CD1c-positive myeloid dendritic cell (primary cell): ENCODE measurements around the gene LPIN1.
"Not testable (repeated sequence)": the region's sequence is repeated elsewhere in the genome, so short reads cannot be mapped to it uniquely, and the experiment has no call there.

Experiments
- DNase-seq: peaks from one replicate; pipeline ENCODE4 v3.0.0-alpha.2; 2016; ENCODE audit errors: extremely low spot score

The LPIN1 gene

DNA sequence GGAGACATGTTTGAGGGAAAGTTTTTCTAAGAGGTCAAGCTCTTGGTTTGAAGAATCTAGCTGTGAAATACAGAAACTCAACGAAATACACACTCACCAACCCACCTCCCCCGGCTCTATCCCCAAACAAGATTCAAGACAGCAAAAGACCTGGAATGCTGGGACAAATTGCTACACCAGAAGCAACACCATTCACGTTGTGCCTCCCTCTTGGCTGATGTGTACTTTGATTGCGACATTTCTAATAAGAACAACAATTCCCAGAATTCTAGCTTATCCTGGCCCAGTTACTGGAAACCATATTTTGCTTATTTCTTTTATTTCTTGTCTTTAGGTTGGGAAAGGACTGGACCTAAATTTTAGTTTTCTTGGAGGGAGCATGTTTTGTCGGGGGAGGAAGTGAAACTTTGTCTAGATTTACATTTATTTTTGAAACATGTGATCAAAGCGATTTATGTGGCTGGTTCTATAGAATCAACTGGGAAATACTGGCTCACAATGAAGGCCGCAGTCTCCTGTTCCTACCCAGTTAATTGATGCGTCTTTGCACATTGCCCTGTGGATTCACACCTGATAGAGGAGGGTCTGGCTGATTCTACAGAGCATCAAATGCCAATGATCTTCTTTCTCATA, 29.6 kb upstream of the LPIN1 start:
- peak; percentile 47 for DNase-seq

DNA sequence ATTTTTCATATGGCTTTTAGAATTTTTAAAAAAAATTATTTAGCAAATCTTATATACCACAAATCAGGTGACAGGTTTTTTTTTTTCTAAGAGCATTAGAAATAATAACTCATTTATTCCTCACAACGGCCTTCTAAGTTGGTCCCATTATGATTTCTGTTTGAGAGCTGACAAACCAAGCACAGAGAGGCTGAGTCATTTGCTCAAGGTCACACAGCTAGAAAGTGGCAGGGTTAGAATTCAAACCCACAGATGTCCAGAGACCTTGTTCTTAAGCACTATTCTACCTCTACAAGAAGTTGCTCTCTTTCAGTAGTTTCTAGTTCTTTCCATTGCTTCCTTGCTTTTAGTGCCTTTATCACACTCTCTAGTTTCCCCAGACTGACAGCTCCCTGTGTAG, 28.8 kb upstream of the LPIN1 start:
- no peak for DNase-seq

DNA sequence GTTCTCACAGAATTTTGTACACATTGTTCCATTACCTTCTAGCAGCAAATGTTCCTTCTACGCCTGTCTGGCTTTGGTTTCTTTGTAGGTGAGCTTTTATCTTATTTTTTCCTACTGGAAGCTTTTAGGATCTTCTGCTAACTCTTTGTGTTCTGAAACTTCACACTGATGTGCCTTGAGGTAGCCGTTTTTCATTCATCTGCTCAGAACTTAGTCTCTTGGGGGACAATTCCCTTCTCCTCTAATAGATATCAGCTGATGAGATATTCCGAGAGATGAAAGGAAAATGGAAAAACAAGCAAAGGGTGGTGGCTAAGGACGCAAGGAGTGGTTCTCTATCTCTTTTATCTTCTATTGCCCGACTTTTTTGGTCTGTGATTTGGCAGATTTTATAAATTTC, 27.8 kb upstream of the LPIN1 start:
- no peak for DNase-seq

DNA sequence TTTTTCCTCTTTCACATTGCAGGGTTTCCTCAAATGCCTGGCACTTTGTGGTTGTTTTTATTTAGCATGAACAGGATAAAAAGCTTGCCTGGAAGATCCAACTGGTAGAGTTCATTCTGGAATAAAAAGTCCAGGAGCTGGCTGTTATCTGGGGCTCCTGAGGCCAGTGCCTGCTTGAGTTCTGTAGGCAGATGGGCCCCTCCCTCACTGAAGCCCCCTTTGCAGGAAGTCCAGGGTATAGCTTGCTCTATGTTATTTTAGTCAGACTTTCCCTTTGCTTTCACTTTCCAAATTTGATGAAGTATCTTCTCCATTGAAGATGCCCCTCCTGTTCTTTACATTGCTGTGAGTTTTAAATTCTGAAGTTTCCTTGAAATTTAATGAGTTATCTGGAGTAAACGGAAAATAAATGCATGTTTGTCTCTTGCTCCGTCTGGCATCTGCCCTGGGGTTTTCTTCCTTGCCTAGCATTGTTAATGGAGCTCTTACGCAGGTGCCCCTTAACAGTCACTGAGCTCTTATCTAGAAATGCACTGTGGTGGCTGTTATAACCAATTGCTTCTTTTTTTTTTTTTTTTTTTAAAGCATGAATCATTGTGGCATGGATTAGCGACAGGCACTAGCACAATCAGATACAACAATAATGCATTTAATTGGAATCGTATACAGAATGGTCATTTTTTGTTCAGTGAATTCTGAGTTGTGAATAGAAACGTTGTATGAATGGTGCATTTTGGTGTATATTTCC, 27.0 kb upstream of the LPIN1 start:
- DNase-seq: no peak

DNA sequence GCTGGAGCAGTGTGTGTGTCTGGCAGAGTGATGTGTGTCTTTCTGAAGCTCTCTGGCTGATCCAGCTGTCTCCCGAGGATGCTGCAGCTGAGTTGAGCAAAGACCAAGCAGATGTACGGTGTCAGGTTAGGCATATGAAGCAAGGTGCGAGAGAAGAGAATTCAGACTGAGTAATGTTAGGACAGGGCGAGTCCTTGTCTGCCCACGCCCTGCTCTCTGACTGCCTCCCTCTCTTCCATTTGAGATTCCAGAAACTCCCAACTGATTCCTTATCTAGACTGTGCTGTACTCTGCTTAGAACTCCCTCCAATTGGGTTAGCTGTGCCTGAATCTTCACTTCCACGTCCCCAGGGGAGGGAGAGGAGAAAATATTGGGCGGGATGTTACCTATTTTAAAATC, 25.7 kb upstream of the LPIN1 start:
- DNase-seq: no peak

DNA sequence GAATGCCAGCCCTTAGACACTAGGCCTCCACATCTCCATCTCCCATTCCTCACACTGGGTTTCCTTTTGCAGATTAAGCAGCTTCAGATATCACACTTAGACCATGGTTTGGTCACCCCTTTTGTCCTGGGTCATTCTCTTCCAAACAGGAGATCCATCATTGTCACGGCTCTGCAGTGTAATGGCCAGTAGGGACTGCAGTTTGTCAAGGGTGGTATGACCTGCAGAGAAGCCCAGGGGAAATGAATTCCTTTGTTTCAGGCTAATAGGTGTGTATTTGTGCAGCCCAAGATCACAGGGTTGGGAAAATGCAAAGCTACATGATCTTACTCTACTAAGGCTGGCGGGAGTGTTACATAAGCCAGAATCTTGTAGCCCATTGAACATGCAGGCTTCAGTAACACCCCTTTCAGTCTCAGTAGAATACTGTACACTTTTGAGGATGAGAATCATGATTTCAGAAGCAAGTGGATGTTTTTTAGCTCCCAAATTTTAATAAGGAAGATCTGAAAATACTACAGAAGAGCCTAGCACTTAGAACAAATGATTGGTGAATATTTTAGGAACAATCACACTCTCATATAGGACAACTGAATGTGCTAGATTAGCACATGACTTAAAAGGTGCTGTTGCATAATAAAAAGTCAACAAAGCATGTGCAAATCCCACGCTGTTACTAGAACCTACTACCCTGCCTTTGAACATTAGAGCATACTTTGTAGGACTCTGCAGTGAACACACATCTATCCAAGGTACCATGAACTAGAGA, 24.0 kb upstream of the LPIN1 start:
- no peak for DNase-seq

DNA sequence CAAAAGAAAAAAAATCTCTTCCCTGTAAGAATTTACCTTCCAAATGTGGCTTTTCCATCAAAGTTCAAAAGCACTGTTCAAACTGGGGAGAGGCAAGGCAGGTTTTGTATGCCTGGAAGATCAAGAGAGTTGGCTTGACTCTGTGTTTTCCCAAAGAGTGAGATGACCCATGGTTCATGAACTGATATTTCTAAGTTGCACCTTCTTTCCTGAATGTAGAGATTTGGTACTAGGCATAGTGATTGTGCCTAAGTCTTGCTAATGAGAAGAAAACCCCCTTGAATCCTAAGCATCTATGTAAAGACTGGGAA, 23.4 kb upstream of the LPIN1 start:
- DNase-seq: no peak

DNA sequence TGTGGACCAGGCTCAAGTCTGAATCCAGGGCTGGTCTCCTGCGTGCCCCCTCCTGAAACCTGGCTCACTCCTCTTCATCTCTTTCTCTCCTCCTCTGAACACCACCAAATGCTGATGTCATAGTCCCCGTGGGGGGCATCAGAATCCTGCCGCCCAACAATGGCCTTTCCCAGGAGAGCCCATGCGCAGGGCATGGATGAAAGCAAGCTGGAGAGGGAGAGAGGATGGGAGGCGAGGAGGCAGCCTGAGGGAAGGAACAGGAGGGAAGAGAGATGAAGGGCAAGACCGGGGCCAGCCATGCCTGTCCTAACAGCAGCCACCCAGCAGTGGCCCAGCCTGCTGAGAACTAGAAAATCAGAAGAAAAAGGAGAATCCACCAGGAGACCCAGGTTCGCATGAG, 22.3 kb upstream of the LPIN1 start:
- DNase-seq: no peak

DNA sequence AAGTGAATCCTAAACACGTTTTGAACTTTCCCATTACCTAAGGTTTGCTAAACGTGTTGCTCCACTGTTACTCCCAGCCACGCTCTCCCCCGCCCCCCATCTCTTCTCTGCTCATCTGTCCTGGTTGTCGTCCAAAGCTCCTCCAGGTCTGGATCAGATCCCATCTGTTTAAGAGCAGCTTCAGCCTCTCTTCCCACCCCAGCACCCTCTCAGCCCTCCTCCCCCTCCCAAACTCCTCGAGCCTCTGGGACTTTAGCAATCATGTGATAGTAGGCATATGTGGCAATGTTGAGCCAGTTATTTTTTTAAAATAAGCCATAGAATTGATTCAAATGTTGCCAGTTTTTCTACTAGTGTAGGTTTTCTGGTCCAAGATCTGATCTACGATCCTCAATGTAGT, 20.0 kb upstream of the LPIN1 start:
- no peak for DNase-seq

DNA sequence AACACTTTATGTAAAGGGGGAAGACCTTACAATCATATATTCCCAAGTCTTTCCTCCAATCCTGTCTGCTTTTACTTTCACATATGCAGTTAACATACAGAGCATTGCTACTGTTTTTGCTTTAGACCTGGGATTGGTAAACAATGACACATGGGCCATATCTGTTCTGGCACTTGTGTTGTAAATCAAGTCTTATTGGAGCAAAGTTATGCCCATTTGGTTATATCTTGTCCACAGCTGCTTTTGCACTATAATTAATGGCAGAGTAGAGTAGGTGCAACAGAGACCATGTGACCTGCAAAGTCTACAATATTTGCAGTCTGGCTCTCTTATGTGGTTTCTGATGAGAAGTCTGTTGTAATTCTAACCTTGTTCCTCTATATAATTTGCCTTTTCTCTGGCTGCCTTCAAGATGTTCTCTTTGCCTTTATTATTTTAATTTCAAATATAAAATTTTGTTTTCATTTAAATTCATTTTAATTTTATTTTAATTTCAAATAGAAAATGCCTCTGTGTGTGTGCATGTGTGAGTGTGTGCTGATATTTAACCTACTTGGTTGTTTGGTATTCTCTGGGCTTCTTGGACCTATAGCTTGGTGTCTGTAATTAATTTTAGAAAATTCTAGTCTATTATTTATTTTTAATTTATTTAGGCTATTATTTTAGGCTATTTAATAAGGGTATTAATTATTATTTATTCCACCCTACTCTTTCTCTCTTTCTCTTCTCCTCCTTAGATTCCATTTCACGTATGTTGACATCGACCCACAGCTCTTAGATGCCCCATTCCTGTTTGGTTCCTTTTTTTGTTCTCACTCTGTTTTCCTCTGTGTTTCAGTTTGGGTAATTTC, 16.8 kb upstream of the LPIN1 start:
- DNase-seq: no peak

DNA sequence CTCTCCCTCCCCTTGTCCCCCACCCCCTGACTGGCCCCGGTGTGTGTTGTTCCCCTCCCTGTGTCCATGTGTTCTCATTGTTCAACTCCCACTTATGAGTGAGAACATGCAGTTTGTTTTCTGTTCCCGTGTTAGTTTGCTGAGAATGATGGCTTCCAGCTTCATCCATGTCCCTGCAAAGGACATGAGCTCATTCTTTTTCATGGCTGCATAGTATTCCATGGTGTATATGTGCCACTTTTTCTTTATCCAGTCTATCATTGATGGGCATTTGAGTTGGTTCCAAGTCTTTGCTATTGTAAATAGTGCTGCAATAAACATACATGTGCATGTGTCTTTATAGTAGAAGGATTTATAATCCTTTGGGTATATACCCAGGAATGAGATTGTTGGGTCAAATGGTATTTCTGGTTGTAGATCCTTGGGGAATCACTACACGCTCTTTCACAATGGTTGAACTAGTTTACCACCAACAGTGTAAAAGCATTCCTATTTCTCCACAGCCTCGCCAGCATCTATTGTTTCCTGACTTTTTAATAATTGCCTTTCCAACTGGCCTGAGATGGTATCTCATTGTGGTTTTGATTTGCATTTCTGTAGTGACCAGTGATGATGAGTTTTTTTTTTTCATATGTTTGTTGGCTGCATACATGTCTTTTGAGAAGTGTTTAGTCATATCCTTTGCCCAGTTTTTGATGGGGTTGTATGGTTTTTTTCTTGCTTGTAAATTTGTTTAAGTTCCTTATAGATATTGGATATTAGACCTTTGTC, 15.0 kb upstream of the LPIN1 start:
- DNase-seq: not testable (repeated sequence)

DNA sequence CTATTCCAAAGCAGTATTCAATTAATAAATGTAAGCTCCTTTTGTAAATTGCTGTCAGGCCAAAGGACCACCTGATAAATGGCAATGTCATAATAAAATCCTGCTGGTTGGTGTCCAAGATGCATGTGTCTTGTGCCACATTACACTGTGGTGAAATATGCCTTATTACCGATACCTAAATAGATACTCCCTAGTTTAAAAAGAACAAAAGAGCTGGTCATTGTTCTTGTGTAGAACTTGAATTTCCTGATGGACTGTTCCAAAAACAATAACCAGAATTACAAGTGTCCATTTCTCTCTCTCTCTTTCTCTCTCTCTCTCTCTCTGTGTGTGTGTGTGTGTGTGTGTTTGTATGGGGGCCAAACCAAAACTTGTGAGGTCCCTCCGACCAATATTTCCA, 13.8 kb upstream of the LPIN1 start:
- no peak for DNase-seq

DNA sequence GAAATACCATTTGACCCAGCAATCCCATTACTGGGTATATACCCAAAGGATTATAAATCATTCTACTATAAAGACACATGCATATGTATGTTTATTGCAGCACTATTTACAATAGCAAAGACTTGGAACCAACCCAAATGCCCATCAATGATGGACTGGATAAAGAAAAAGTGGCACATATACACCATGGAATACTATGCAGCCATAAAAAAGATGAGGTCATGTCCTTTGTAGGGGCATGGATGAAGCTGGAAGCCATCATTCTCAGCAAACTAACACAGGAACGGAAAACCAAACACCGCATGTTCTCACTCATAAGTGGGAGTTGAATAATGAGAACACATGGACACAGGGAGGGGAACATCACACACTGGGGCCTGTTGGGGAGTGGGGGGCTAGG, 8.6 kb upstream of the LPIN1 start:
- DNase-seq: not testable (repeated sequence)

DNA sequence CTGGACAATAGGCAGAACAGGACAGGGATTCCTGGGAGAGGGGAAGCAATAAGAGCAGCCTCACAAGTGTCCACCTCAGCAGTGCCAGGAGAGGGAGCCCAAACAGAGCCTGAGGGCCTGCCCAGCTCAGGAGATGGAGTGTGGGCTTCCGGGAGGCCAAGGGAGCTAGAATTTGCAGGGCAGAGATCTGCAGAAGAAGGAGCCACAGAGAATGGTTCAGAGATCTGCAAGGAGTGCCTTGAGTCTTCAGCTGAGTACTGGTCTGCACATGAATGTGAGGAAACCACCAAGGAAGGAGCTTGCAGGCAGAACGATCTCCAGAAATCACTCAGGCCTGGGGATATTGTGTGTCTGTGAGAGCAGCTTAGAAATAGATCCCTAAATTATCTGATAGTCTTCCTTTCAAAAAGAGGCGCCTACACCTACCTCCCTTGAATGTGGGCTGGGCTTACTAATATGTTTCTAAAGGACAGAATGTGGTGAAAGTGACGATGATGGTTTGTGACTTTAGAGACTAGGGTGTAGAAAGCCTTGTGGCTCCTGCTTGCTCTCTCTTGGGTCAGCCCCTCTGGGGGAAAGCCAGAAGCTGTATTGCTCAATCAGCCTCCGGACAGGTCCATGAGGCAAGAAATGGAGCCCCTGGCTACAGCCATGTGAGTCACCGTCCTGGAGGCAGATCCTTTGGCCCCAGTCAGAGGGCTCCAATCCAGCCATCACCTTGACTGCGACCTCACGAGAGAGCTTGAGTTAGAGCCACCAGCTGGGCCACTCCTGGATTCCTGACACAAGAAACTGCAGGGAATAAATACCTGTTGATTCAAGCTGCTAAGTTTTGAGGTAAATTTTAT, 7.6 kb upstream of the LPIN1 start:
- peak; percentile 54 for DNase-seq

DNA sequence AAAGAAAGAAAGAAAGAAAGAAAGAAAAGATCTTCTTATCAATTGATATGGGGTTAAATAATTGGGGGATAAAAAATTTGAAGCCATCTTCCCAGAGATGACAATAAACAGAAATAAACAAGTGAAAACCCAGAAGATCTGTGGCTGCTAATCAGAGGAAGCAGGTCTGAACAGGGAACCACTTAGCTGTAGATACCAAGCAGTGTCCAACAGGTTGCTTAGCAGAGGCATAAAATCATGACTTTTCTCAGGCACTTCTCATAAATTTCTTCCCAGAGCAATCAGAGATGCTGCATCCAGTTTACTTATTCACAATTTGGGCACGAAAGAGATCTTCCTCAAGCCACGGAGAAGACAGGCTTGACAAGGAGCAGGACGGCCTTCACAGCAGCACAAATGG, 5.7 kb upstream of the LPIN1 start:
- DNase-seq: no peak

DNA sequence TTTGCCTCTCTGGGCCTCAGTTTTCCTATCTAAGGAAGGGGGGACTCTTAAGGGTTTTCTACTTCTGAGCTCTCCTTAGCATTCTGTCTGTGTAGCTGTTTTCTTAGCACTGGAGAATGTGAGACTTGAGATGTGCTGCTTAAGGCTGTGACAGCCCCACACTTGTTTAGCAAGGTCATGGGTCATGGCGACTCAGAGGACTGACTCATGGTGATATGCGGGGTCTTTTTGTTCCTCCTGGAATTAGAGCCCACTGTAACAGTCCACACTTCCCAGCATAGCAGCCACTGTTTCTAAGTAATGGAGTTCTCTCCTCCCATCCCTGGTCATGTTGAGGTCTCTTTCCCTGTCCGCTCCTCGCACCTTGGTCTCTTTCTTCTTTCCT, 4.1 kb upstream of the LPIN1 start:
- no peak for DNase-seq

DNA sequence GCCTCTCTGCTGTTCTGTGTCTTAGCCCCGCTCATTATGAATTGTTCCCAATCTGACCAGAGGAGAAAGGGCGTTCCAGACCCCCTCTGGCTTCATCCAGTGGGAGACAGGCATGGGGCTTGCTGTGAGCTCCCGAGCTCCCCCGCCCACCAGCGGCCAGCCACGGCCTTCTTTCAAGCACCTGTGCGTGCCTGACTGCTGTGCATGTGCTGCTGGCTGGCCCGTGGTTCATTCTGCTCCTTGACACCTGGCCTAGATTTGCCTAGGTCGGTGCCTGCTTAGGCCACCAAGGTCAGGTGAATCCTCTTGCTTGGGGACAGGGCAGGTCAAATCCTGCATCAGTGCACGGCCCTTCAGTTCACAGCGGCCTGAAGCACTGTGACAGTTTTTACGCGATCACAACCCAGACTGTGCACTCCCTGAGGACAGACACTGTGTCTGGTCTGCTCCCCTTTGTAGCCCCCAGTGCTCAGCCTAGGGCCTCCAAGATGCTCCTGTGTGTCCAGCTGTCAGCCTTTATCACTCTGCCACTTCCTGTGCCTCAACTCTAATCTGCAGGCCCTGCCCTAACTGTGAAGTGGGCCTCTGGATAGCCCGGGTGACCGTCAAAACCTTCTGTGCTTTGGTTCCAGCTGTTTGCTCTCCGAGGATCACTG, 3.6 kb upstream of the LPIN1 start:
- DNase-seq: no peak

DNA sequence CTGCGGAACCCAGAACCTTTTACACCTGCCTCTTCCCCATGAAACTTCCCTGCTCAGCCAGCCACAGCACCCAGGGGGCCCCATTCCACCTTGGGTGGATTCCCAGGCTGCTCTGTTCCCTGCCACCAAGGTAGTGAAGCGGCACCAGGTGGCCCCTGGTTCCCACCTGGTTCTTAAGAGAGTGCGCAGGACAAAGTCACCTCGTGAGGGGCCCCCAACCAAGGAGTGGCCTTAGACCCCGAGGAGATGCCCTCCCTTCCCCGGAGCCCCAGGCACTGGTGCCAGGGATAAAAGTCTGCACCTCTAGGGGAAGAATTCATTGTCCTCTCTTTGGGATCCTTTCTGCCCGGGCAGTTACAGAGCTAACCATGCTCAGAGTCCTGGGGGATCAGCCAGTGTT, 3.1 kb upstream of the LPIN1 start:
- DNase-seq: no peak

DNA sequence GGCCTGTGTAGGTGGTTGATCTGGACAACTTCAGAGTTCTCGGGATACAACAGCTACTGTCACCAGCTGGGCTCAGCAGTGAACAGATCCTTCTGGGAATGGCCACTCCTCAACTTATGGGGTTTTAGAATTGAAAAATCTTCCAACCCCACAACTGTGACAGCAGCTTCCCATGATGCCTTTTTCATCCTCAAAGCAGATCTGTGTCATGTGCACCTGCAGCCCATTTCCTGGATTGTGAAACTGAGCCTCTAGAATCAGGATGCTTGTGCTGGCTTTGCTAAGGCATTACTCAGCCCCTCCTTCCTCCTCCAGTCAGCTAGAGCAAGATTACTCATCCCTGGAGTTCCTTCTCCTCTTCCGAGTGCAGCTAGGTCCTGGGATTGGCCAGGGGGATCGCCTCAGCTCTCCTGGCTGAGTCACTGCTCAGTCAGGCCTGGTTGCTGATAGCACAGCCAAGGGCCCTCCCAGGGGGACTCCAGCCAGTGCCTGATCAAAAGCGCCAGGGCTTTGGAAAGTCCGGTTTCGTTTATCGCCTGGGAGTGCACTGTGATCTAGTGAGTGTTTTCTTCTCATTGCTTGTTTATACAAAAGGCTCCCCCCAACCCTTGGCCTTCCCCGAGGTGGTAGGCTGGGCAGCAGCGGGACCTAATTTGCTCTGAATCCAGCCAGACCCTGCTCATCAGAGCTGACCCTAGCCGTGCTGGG, 2.4 kb upstream of the LPIN1 start:
- peak; percentile 96 for DNase-seq
